K562 (cell line): ENCODE data around the gene PHKG1. TPM values are rescaled to one million over a fixed set of nuclear protein-coding genes. Genes with fewer than 3 reads are reported as not detected.

Experiments
- AFF1 ChIP-seq, 2 experiments: fragments of 450-650 bp; IDR thresholded peaks; 2 replicates each; pipeline ENCODE4 v1.6.1; 2018; ENCODE audit warnings: mild to moderate bottlenecking in 2 of 2, low read depth in 1 of 2; ENCODE audit not compliant: partially characterized antibody in 2 of 2
- ARID1B ChIP-seq: fragments of 450-650 bp; IDR thresholded peaks from 2 replicates; pipeline ENCODE4 v1.6.1; 2016; ENCODE audit warnings: antibody characterized with exemption, mild to moderate bottlenecking, inconsistent platforms
- ARID3A ChIP-seq: IDR thresholded peaks from 2 replicates; pipeline ENCODE4 v1.6.1; 2012; ENCODE audit warnings: low read depth, low read length, improper control_type of control experiment, borderline replicate concordance
- ATF3 ChIP-seq, 2 experiments: fragments of 450-650 bp in 1 of 2; sonication (generic) in 1 of 2; formaldehyde crosslinking in 1 of 2; IDR thresholded peaks in 1 of 2; conservative IDR thresholded peaks in 1 of 2; 2 replicates each; pipeline versions ENCODE4 v1.6.1 to v1.8.1; 2016 to 2023; ENCODE audit warnings: mild to moderate bottlenecking in 2 of 2, moderate library complexity in 2 of 2, inconsistent platforms in 1 of 2, missing genetic modification reagents in 1 of 2
- BHLHE40 ChIP-seq: IDR thresholded peaks from 2 replicates; pipeline ENCODE4 v1.6.1; 2011; ENCODE audit warnings: low read length, improper control_type of control experiment
- EP300 ChIP-seq: IDR thresholded peaks from 2 replicates; pipeline ENCODE4 v1.6.1; 2012; ENCODE audit warnings: low read length, improper control_type of control experiment
- ETV1 ChIP-seq: fragments of 450-650 bp; conservative IDR thresholded peaks from 2 replicates; pipeline ENCODE4 v1.6.1; 2016; ENCODE audit warnings: missing genetic modification characterization, control low read depth, low read depth, missing compliant biosample characterization
- FOSL1 ChIP-seq: fragments of 200-800 bp; sonication (Bioruptor generic); conservative IDR thresholded peaks from 2 replicates; pipeline ENCODE4 v1.6.1; 2016; ENCODE audit warnings: missing genetic modification characterization, missing compliant biosample characterization
- HNRNPK ChIP-seq: fragments of 200-400 bp; formaldehyde crosslinking; IDR thresholded peaks from one replicate; pipeline ENCODE4 v1.6.1; 2018; ENCODE audit warnings: mild to moderate bottlenecking, low read depth, low read length; ENCODE audit not compliant: poor library complexity, severe bottlenecking
- KAT8 ChIP-seq: fragments of 450-650 bp; IDR thresholded peaks from 2 replicates; pipeline ENCODE4 v1.6.1; 2016; ENCODE audit warnings: low read depth, mild to moderate bottlenecking
- MEF2D ChIP-seq: conservative IDR thresholded peaks from 2 replicates; pipeline ENCODE4 v1.6.1; 2016; ENCODE audit warnings: low read depth, missing genetic modification characterization, missing compliant biosample characterization
- NFATC3 ChIP-seq: fragments of 450-650 bp; IDR thresholded peaks from 2 replicates; pipeline ENCODE4 v1.6.1; 2017; ENCODE audit warnings: mild to moderate bottlenecking
- RBM14 ChIP-seq: fragments of 200-400 bp; formaldehyde crosslinking; IDR thresholded peaks from 2 replicates; pipeline ENCODE4 v1.6.1; 2018; ENCODE audit warnings: low read depth, mild to moderate bottlenecking, low read length, moderate library complexity, borderline replicate concordance; ENCODE audit not compliant: insufficient read depth
- SIN3A ChIP-seq, 2 experiments: fragments of 150-350 bp in 1 of 2; IDR thresholded peaks; 2 replicates each; pipeline ENCODE4 v1.6.1; 2011 to 2016; ENCODE audit warnings: borderline replicate concordance in 2 of 2, low read depth in 2 of 2, low read length in 2 of 2, mild to moderate bottlenecking in 2 of 2, moderate library complexity in 2 of 2; ENCODE audit not compliant: control insufficient read depth in 1 of 2
- SMARCA4 ChIP-seq: fragments of 450-650 bp; IDR thresholded peaks from 2 replicates; pipeline ENCODE4 v1.6.1; 2016
- TARDBP ChIP-seq: fragments of 450-650 bp; IDR thresholded peaks from 2 replicates; pipeline ENCODE4 v1.6.1; 2016
- USF2 ChIP-seq: sonication (generic); formaldehyde crosslinking; IDR thresholded peaks from 2 replicates; pipeline ENCODE4 v1.5.0; 2020; ENCODE audit warnings: missing genetic modification reagents
- ZC3H11A ChIP-seq: IDR thresholded peaks from 2 replicates; pipeline ENCODE4 v1.6.1; 2012; ENCODE audit warnings: low read depth, low read length, improper control_type of control experiment
- ZNF165 ChIP-seq: fragments of 250-450 bp; sonication (Bioruptor Pico); IDR thresholded peaks from 2 replicates; pipeline ENCODE4 v1.4.0; 2020; ENCODE audit warnings: borderline replicate concordance
- ZNF436 ChIP-seq: fragments of 250-450, 450-650 bp; sonication (Bioruptor Pico); formaldehyde crosslinking; IDR thresholded peaks from 2 replicates; pipeline ENCODE4 v1.7.0; 2020; ENCODE audit warnings: mild to moderate bottlenecking
- ZNF785 ChIP-seq: fragments of 250-450 bp; sonication (Bioruptor Pico); IDR thresholded peaks from 2 replicates; pipeline ENCODE4 v1.4.0; 2020; ENCODE audit warnings: mild to moderate bottlenecking
- ZNF830 ChIP-seq: fragments of 250-450 bp; sonication (Bioruptor Pico); IDR thresholded peaks from 2 replicates; pipeline ENCODE4 v1.5.0; 2021; ENCODE audit warnings: mild to moderate bottlenecking
- polyA plus RNA-seq, 8 experiments: library from polyadenylated mRNA; depleted of rRNA in 4 of 8; stranded (reverse) in 5 of 8; unstranded in 3 of 8; fragments of >200 nt; fragmentation: Nextera tagmentation in 2 of 8; fragmentation: Illumina TruSeq in 1 of 8; extraction: Ambion mirVana in 2 of 8; extraction: Trizol in 1 of 8; gene quantifications; 2 replicates each; pipeline versions ENCODE4 v1.2.1 to v1.2.3, GENCODE V29; 2011 to 2014; ENCODE audit warnings: inconsistent platforms in 1 of 8, missing spikeins in 1 of 8
- total RNA-seq, 7 experiments: library from RNA; depleted of rRNA in 6 of 7; stranded (reverse); fragments of >200 nt in 6 of 7; fragmentation: Illumina TruSeq in 2 of 7; extraction: Trizol in 2 of 7; gene quantifications; 2 replicates each; pipeline versions ENCODE4 v1.2.1 to v1.2.3, GENCODE V29; 2011 to 2021; ENCODE audit warnings: low replicate concordance in 1 of 7

PHKG1 gene
- total and polyA plus RNA-seq, 9 of the 15 experiments (the other 6 are each of a cell fraction or from before 2014, with no cell fraction given): 0.10 to 0.83 (median 0.46) TPM

GRCh38 chr7:56062382-56062781 lies 30.4 kb downstream of the PHKG1 start (continued):
- TF ChIP-seq ARID3A (peak; percentile 54; the same call in 1 of the 2 replicates), SMARCA4 (peak; percentile 86), NFATC3 (peak; percentile 89), ATF3 (IDR thresholded peaks at IDR 0.05) (peak; percentile 94), ATF3 (CRISPR knock-in tag; conservative IDR thresholded peaks at IDR 0.05) (peak; percentile 65; the same call in 1 of the 2 replicates), MEF2D (tag) (0 out of 2 replicates have a peak, but pooled peaks have one; percentile 14), ZC3H11A (no peak), ARID1B (peak; percentile 84), ETV1 (tag) (0 out of 2 replicates have a peak, but pooled peaks have one; percentile 18), EP300 (peak; percentile 55; the same call in 1 of the 2 replicates), USF2 (CRISPR knock-in tag) (no peak), AFF1 (IDR thresholded peaks at IDR 0.05; ENCODE audit: low read depth in 1 of 2, partially characterized antibody in 2 of 2) (no peak), ZNF785 (CRISPR knock-in tag) (no peak), FOSL1 (tag) (peak; percentile 97), ZNF830 (CRISPR knock-in tag) (no peak), ZNF436 (CRISPR knock-in tag) (no peak), TARDBP (no peak), BHLHE40 (no peak), RBM14 (no peak), ZNF165 (no peak), KAT8 (no peak), SIN3A (IDR thresholded peaks at IDR 0.05; ENCODE audit: borderline replicate concordance in 2 of 2, control insufficient read depth in 1 of 2, low read depth in 2 of 2, low read length in 2 of 2) (no peak), HNRNPK (no peak)
